KOPT-K1 (cell line): ENCODE data around the gene CTSK.
"Not testable (repeated sequence)": the region's sequence is repeated elsewhere in the genome, so short reads cannot be mapped to it uniquely, and the experiment has no call there.

Source experiments
- H3K27ac ChIP-seq: fragments of 200-600 bp; sonication (generic); 2 replicates; pipeline ENCODE4 v1.5.1; 2016; ENCODE audit warnings: antibody characterized with exemption, mild to moderate bottlenecking, low read depth, low read length; ENCODE audit not compliant: poor library complexity, severe bottlenecking
- H3K36me3 ChIP-seq: fragments of 200-600 bp; sonication (generic); 2 replicates; pipeline ENCODE4 v1.5.1; 2017; ENCODE audit warnings: antibody characterized with exemption, mild to moderate bottlenecking, low read length, moderate library complexity; ENCODE audit not compliant: insufficient read depth
- H3K9me3 ChIP-seq: fragments of 200-600 bp; sonication (generic); 2 replicates; pipeline ENCODE4 v1.5.1; 2017; ENCODE audit warnings: antibody characterized with exemption, low read length, mild to moderate bottlenecking; ENCODE audit not compliant: insufficient read depth, poor library complexity, severe bottlenecking

Gene CTSK

GRCh38 chr1:150815871-150816270 lies 7.8 kb upstream of the CTSK start:
- Histone ChIP-seq H3K27ac (no peak overlapping the region), H3K9me3 (no peaks in the 10 kb centered on the region), H3K36me3 (peaks cover 73% of the 10 kb centered on the region)

- Histone ChIP-seq H3K9me3 (no peaks in the 10 kb centered on the region), H3K36me3 (peaks cover 66% of the 10 kb centered on the region), H3K27ac (no peak overlapping the region)
Observed at GRCh38 chr1:150813028-150813707, 5.1 kb upstream of the CTSK start.

DNA sequence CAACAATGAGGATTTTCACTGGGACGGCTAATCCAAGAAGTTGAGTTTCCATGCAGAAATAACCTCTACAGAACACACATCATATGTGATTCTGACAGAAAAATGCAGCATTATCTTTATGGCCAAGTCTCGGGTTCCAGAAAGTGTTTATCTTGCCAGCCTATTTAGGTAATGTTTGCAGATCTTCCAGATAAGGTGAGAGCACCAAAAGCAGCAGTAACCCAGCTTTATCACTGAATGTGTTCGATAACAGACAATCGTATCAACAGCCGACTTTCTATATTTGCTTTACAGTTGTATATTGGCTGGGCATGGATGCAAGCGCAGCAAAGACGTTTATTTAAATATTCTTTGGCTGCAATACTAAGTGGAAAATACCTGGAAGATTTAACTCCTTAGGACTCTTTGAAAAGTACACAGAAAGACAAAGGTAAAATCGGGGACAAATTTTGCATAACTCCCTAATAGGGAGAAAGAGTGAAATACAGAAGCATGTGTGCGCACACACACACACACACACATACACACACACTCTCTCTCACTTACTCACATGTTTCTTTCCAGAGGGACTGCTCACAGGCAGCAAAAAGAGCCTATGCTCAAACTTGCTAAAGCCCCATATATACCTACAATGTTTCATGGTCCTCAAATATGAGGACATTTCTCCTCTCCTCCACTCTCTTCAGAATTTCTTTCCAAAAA lies 3.0 kb upstream of the CTSK start:
- Histone ChIP-seq H3K9me3 (no peaks in the 10 kb centered on the region), H3K27ac (no peak overlapping the region), H3K36me3 (peaks cover 47% of the 10 kb centered on the region)

DNA sequence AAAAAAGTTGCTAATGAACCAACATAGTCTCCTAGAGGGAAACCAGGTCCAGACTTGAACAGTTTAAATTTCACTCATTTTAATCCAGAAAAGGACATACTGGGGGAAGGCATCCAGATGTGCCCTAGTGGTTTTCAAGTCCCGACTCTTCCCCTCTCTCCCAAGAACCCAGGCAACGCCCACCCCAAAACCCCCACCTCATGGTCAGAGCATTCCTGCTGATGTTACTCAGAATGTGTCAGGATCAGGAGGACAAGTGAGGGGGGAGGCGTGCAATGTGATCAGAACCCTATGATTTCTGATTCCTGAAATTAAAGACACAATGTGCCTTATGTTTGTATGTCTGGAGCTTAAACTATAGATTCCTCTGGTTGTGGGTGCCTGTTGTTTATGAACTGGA lies 1.6 kb upstream of the CTSK start:
- Histone ChIP-seq H3K27ac (no peak overlapping the region), H3K36me3 (peaks cover 41% of the 10 kb centered on the region)

GRCh38 chr1:150808846-150809245 lies 786 bp upstream of the CTSK start:
- Histone ChIP-seq H3K36me3 (peaks cover 33% of the 10 kb centered on the region), H3K9me3 (no peaks in the 10 kb centered on the region), H3K27ac (no peak overlapping the region)

More for the DNA sequence above, 1.6 kb upstream of the CTSK start:
- H3K9me3 ChIP-seq, result no peaks in the 10 kb centered on the region

- Histone ChIP-seq H3K9me3 (no peaks in the 10 kb centered on the region), H3K27ac (no peak overlapping the region), H3K36me3 (peaks cover 19% of the 10 kb centered on the region)
Observed at GRCh38 chr1:150807249-150808023, 624 bp downstream of the CTSK start.

DNA sequence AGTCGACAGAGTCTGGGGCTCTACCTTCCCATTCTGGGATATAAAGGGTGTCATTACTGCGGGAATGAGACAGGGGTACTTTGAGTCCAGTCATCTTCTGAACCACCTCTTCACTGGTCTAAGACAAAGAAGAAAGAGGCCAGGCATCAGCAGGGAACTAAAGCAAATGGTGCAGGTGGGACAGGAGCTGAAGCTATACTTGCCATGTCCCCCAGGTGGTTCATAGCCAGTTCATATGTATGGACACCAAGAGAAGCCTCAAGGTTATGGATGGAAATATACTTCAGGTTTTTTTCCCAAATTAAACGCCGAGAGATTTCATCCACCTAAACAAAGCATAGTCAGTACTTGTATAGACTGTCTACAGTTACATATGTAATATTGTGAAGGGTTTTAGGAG lies 2.2 kb downstream of the CTSK start:
- Histone ChIP-seq H3K27ac (no peak overlapping the region), H3K36me3 (peaks cover 5% of the 10 kb centered on the region; the same call in 1 of the 2 replicates)

GRCh38 chr1:150804671-150805070 lies 3.4 kb downstream of the CTSK start:
- no peak overlapping the region for H3K27ac ChIP-seq
- no peaks in the 10 kb centered on the region for H3K9me3 ChIP-seq
- H3K36me3 ChIP-seq, result no peaks in the 10 kb centered on the region

More for the DNA sequence above, 2.2 kb downstream of the CTSK start:
- H3K9me3 ChIP-seq, result no peaks in the 10 kb centered on the region

DNA sequence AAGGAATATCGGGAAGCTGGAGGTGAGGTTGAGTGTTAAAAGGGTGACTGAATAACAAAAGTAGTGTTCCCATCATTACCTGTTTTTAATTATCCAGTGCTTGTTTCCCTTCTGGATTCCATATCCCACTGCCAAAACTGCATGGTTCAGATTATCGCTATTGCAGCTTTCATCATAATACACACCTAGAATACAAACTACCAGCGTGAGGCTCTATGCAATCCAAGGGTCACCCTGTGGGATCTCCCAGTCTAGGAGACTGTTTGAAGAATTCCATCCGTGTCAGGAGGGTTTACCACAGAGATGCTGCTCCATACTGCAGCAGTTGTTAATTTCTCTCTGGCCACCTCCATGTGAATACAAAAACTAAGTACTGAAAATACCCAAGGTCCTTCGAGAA lies 9.0 kb downstream of the CTSK start:
- Histone ChIP-seq H3K27ac (no peak overlapping the region), H3K36me3 (peaks cover 7% of the 10 kb centered on the region; the same call in 1 of the 2 replicates), H3K9me3 (no peaks in the 10 kb centered on the region)

GRCh38 chr1:150798525-150798924 lies 9.5 kb downstream of the CTSK start:
- no peaks in the 10 kb centered on the region for H3K9me3 ChIP-seq
- peaks cover 7% of the 10 kb centered on the region; the same call in 1 of the 2 replicates for H3K36me3 ChIP-seq
- H3K27ac ChIP-seq, result no peak overlapping the region

DNA sequence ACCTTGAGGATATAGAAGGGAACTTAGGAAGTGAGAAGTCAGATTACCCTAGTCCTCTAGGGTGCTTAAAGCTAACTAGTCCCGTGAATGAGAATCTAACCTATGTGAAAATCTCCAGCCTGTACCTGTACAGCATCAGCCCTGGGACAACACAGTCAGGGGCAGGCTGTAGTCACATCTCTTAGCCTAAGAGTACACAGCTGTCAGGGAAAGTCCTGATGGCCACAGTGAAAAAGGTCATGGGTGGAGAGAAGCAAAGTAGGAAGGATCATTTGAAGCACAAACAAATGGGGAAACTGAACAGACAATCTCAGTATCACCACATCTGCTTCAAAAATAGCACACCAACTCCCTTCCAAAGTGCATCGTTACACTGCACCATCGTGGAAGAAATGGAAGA lies 11.7 kb downstream of the CTSK start:
- Histone ChIP-seq H3K36me3 (peaks cover 7% of the 10 kb centered on the region; the same call in 1 of the 2 replicates), H3K27ac (no peak overlapping the region), H3K9me3 (no peaks in the 10 kb centered on the region)

DNA sequence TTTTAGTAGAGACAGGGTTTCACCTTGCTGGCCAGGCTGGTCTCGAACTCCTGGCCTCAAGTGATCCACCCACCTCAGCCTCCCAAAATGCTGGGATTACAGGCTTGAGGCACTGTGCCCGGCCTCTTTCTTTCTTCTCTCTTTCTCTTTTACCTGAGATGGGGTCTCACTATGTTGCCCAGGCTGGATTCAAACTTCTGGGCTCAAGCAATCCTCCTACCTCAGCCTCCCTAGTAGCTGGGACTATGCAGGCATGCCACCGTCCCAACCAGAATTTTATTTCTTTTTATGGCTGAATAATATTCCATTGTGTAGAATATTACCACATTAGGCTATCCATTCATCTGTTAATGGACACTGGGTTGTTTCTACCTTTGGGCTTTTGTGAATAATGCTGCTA lies 14.3 kb downstream of the CTSK start:
- H3K27ac ChIP-seq, H3K9me3 ChIP-seq, H3K36me3 ChIP-seq: not testable (repeated sequence)

GRCh38 chr1:150793221-150793620 lies 14.8 kb downstream of the CTSK start:
- no peaks in the 10 kb centered on the region for H3K36me3 ChIP-seq
- no peak overlapping the region for H3K27ac ChIP-seq
- H3K9me3 ChIP-seq, result no peaks in the 10 kb centered on the region

DNA sequence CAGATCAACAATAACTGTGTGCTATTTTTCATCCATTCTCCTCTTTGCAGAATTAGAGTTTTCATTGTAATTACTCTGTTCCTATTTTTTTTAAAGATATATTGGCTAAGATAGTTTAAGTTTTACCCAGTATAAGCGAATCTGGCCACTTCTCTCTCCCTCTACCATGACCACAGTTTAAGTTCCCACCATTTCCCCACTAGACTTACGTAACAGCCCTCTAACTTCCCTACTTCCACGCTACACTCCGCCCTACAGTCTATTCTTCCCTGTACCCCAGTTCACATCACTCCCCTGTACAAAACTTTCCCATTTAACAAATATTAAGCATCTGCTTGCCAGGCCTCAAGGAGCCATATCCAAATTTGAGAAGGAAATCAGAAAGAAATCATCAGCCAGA lies 16.5 kb downstream of the CTSK start:
- Histone ChIP-seq H3K9me3 (no peaks in the 10 kb centered on the region), H3K27ac (no peak overlapping the region), H3K36me3 (no peaks in the 10 kb centered on the region)

DNA sequence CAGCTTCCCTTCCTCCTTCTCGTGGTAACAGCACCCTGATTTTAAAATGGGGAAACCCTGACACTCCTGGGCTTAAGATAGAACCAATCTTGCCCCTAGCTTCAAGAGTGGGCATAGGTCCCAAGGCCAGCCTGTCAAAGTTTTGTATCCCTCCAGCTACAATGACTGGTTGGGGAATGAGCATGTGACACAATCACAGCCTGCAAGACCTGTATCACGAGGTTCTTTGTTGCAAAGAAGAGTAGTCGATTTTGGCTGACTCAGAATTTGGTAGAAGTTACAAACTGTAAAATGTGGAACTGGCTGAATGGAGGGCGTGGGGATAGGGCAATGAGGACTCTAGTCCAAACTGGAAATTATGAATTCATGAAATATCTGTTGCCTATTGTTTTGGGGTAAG lies 18.7 kb downstream of the CTSK start:
- no peaks in the 10 kb centered on the region for H3K36me3 ChIP-seq
- no peak overlapping the region for H3K27ac ChIP-seq
- no peaks in the 10 kb centered on the region for H3K9me3 ChIP-seq
